Measurements from ENCODE around the gene GCK. TPM values are rescaled to one million over a fixed set of nuclear protein-coding genes. Genes with fewer than 3 reads are reported as not detected.

The GCK gene
- total RNA-seq, 1 experiment from 2014 or later = 2.8 TPM

DNA sequence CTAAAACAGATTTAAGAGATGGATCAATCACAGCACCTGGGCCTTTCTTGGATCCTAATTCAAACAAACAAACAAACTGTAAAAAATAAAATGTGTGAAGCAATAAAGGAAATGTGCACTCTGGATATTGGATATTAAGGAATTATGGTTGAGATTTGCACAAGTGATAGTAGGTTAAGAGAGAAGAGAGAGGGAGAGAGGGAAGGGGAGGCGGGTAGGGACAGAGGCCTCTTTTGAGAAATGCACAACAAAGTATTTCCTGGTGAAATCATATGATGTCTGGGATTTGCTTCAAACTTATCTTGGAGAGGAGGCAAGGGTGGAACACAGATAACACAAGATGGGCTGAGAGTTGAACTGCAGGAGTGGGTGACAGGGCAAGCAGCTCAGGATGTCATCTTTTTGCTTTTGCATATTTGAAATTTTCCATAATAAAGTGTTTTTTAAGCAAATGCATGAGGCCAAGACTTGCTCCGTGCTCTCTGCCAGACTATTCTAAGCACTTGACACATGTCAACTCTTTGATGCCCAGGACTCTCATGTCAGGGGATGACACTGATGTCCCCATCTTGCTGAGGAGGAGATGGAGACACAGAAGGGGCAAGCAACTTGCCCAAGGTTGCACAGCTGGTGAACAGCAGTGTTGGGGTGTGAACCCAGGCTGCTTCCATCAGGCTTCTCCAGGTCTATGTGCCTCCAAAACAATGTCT lies 94.2 kb downstream of the GCK start:
- DNase-seq = no peak
- no peak overlapping the region for H3K4me3 ChIP-seq (ENCODE audit: insufficient read depth, low read depth, low read length)
- H3K36me3 ChIP-seq (replicated peaks; ENCODE audit: control insufficient read depth, insufficient read depth, low read length) = no peaks in the 10 kb centered on the region
- H3K27me3 ChIP-seq (ENCODE audit: control insufficient read depth, insufficient read depth, low read length) = no peaks in the 10 kb centered on the region

DNA sequence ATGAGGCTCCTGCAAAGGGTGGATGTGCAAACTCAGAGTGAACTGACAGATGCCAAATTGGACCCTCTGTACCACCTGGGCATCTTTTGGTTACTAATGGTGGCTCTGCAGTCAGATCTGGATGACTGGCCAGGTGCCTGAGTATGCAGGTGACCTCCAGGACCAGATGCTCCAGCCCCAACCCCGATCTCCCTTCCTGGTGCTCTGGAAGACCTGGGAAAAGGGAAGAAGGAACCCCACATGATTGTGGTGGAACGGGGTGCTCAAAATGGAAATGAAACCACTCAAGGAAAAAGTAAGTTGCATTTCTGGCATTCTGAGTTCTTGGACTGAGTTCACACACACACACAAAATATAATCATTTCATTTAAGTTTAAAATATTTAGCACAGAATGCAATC lies 94.9 kb downstream of the GCK start:
- no peak for DNase-seq
- no peaks in the 10 kb centered on the region for H3K27me3 ChIP-seq (ENCODE audit: control insufficient read depth, insufficient read depth, low read length)

More for the DNA sequence above, 94.9 kb downstream of the GCK start:
- Histone ChIP-seq H3K36me3 (replicated peaks; ENCODE audit: control insufficient read depth, insufficient read depth, low read length) (no peaks in the 10 kb centered on the region), H3K4me3 (ENCODE audit: insufficient read depth, low read depth, low read length) (no peak overlapping the region)

Other genes starting within 250 kb of the GCK start
- gene SPDYE1, start 191.5 kb downstream of the GCK start, total RNA-seq (2014; rRNA removed; shearing (Covaris generic)) = not detected in 2 replicates
- 43.0 and 63.8 TPM in 2 replicates for gene DBNL, start 144.7 kb downstream of the GCK start, total RNA-seq (2014; rRNA removed; shearing (Covaris generic))
- gene PGAM2, start 123.9 kb downstream of the GCK start, total RNA-seq (2014; rRNA removed; shearing (Covaris generic)) = 2.7 and 4.5 TPM in 2 replicates
- 16.9 and 17.0 TPM in 2 replicates for gene POLM, start 106.9 kb downstream of the GCK start, total RNA-seq (2014; rRNA removed; shearing (Covaris generic))
- gene AEBP1, start 85.1 kb downstream of the GCK start, total RNA-seq (2014; rRNA removed; shearing (Covaris generic)) = 12.9 and 15.8 TPM in 2 replicates
- 134 and 136 TPM in 2 replicates for gene POLD2, start 65.9 kb downstream of the GCK start, total RNA-seq (2014; rRNA removed; shearing (Covaris generic))
- 1.4 and 4.7 TPM in 2 replicates for gene MYL7, start 48.1 kb downstream of the GCK start, total RNA-seq (2014; rRNA removed; shearing (Covaris generic))
- gene YKT6, start 11.5 kb upstream of the GCK start, total RNA-seq (2014; rRNA removed; shearing (Covaris generic)) = 82.4 and 93.4 TPM in 2 replicates
- gene CAMK2B, start 136.2 kb upstream of the GCK start, total RNA-seq (2014; rRNA removed; shearing (Covaris generic)) = 0.31 TPM in 1 of 2 replicates, not detected in the other

All from H7 (cell line).